Adrenal gland (tissue), 5 donors: Measurements from ENCODE around the gene PTPRN2.

ENCODE experiments used
- POLR2A ChIP-seq, 2 donors: fragments of 450-650 bp; IDR thresholded peaks; one replicate each; pipeline ENCODE4 v1.6.1; 2017; ENCODE audit warnings: antibody characterized with exemption in 2 of 2, mild to moderate bottlenecking in 2 of 2, moderate library complexity in 1 of 2
- TF ChIP-seq, protein P1 (sequence below), 6 experiments: fragments of 450-650 bp in 4 of 6; fragments of 200-600 bp in 2 of 6; sonication (generic) in 1 of 6; IDR thresholded peaks; 1 replicate in 5 of 6; 2 replicates in 1 of 6; pipeline versions ENCODE4 v1.5.1 to v1.8.0; 2016 to 2021; ENCODE audit warnings: antibody characterized with exemption in 6 of 6, mild to moderate bottlenecking in 2 of 6, moderate library complexity in 1 of 6
- donor health status: DM: no; HTN: no; CAD: no.

DNA sequence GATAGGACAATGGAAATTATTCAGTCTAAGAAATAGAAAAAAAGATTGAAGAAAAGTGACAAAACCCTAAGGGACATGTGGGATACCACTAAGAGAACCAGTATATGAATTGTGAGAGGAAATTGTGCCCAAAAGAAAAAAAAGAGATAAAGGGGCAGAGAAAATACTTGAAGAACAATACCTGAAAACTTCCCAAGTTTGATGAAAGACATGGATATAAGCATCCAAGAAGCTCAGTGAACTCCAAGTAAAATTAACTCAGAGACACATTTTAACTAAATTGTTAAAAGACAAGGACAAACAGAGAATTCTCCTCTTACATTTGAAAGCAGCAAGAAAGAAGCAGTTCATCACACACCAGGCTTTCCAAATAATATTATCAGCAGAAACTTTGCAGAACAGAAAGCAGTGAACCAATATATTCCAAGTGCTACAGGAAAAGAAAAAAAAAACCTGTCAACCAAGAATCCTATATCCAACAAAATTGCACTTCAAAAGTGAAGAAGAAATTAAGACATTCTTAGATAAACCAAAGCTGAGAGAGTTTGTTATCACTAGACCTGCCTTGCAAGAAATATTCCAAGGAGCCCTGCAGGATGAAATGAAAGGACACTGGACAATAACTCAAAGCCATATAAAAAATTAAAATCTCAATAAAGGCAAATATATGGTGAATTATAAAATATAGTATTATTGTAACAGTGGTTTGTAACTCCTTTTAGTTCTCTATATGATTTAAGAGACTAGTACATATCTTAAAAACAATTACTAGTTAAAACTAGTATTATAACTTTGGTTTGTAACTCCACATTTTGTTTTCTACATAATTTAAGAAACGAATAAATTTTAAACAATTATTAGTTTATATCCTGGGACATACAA is 470.0 kb downstream of the PTPRN2 start:
- TF ChIP-seq, protein P1, sequence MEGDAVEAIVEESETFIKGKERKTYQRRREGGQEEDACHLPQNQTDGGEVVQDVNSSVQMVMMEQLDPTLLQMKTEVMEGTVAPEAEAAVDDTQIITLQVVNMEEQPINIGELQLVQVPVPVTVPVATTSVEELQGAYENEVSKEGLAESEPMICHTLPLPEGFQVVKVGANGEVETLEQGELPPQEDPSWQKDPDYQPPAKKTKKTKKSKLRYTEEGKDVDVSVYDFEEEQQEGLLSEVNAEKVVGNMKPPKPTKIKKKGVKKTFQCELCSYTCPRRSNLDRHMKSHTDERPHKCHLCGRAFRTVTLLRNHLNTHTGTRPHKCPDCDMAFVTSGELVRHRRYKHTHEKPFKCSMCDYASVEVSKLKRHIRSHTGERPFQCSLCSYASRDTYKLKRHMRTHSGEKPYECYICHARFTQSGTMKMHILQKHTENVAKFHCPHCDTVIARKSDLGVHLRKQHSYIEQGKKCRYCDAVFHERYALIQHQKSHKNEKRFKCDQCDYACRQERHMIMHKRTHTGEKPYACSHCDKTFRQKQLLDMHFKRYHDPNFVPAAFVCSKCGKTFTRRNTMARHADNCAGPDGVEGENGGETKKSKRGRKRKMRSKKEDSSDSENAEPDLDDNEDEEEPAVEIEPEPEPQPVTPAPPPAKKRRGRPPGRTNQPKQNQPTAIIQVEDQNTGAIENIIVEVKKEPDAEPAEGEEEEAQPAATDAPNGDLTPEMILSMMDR (IDR thresholded peaks at IDR 0.05) = no peak
- TF ChIP-seq POLR2A (IDR thresholded peaks at IDR 0.05) = no peak
